KMS-11 (cell line): ENCODE data around the gene FKBP8.
A peak's percentile ranks its signal among the peaks of the same experiment; 100 is the strongest.

Experiments
- H2AFZ ChIP-seq: fragments of 200-600 bp; sonication (generic); 2 replicates; pipeline ENCODE4 v1.6.1; 2016; ENCODE audit warnings: antibody characterized with exemption, mixed run types, low read depth
- H3K27ac ChIP-seq: fragments of 200-600 bp; sonication (generic); 2 replicates; pipeline ENCODE4 v1.6.1; 2016; ENCODE audit warnings: mild to moderate bottlenecking, mixed run types
- H3K27me3 ChIP-seq: fragments of 200-600 bp; sonication (generic); 2 replicates; pipeline ENCODE4 v1.6.1; 2017; ENCODE audit warnings: mild to moderate bottlenecking, low read depth, mixed run types, moderate library complexity; ENCODE audit not compliant: insufficient read depth
- H3K36me3 ChIP-seq: fragments of 200-600 bp; sonication (generic); 2 replicates; pipeline ENCODE4 v1.6.1; 2017; ENCODE audit warnings: mild to moderate bottlenecking, mixed run types; ENCODE audit not compliant: insufficient read depth
- H3K4me1 ChIP-seq: fragments of 200-600 bp; sonication (generic); 2 replicates; pipeline ENCODE4 v1.6.1; 2016; ENCODE audit warnings: mild to moderate bottlenecking, low read depth, mixed run types; ENCODE audit not compliant: poor library complexity, severe bottlenecking
- H3K4me2 ChIP-seq: fragments of 200-600 bp; sonication (generic); 2 replicates; pipeline ENCODE4 v1.7.0; 2016; ENCODE audit warnings: mild to moderate bottlenecking, mixed run types
- H3K4me3 ChIP-seq: fragments of 200-600 bp; sonication (generic); IDR thresholded peaks from 2 replicates; pipeline ENCODE4 v1.6.1; 2017; ENCODE audit warnings: low read depth, low read length, mixed read lengths; ENCODE audit not compliant: insufficient read depth
- H3K79me2 ChIP-seq: fragments of 200-600 bp; sonication (generic); 2 replicates; pipeline ENCODE4 v1.6.1; 2016; ENCODE audit warnings: low read depth, mixed run types; ENCODE audit not compliant: insufficient read depth
- H3K9ac ChIP-seq: fragments of 200-600 bp; sonication (generic); 2 replicates; pipeline ENCODE4 v1.6.1; 2016; ENCODE audit warnings: mild to moderate bottlenecking, mixed run types
- H4K20me1 ChIP-seq: fragments of 200-600 bp; sonication (generic); 2 replicates; pipeline ENCODE4 v1.6.1; 2016; ENCODE audit warnings: mild to moderate bottlenecking, mixed run types; ENCODE audit not compliant: insufficient read depth
- CTCF ChIP-seq: fragments of 200-600 bp; sonication (generic); conservative IDR thresholded peaks from 2 replicates; pipeline ENCODE4 v1.6.1; 2017; ENCODE audit warnings: low read depth, mild to moderate bottlenecking, antibody characterized with exemption, low read length, moderate library complexity, mixed read lengths

FKBP8 gene

GRCh38 chr19:18520848-18521691 lies 22.3 kb downstream of the FKBP8 start:
- Histone ChIP-seq H3K27ac (peak overlapping the region; percentile 82), H3K79me2 (peaks cover 54% of the 10 kb centered on the region), H4K20me1 (peaks cover 23% of the 10 kb centered on the region; the same call in 1 of the 2 replicates), H3K27me3 (no peaks in the 10 kb centered on the region), H3K4me1 (peaks cover 42% of the 10 kb centered on the region), H3K36me3 (no peaks in the 10 kb centered on the region), H3K4me2 (peak overlapping the region; percentile 96), H3K4me3 (peak overlapping the region; percentile 34), H3K9ac (peak overlapping the region; percentile 90), H2AFZ (no peak overlapping the region)
- TF ChIP-seq CTCF, result 0 out of 2 replicates have a peak, but pooled peaks have one; percentile 10

- peak; percentile 79 for TF ChIP-seq CTCF
- no peaks in the 10 kb centered on the region for H3K27me3 ChIP-seq
- no peak overlapping the region for H3K4me3 ChIP-seq
- H3K4me2 ChIP-seq, result peak overlapping the region; percentile 96
- peaks cover 63% of the 10 kb centered on the region for H3K79me2 ChIP-seq
- H3K36me3 ChIP-seq, result no peaks in the 10 kb centered on the region
- no peak overlapping the region for H2AFZ ChIP-seq
- peaks cover 32% of the 10 kb centered on the region; the same call in 1 of the 2 replicates for H4K20me1 ChIP-seq
- peaks cover 46% of the 10 kb centered on the region for H3K4me1 ChIP-seq
- peak overlapping the region; percentile 90; the same call in 1 of the 2 replicates for H3K9ac ChIP-seq
- H3K27ac ChIP-seq, result peak overlapping the region; percentile 82
Measured at GRCh38 chr19:18519962-18520847, 23.2 kb downstream of the FKBP8 start.

- peak overlapping the region; percentile 82; the same call in 1 of the 2 replicates for H3K27ac ChIP-seq
- no peak overlapping the region for H2AFZ ChIP-seq
- H3K4me1 ChIP-seq, result peaks cover 55% of the 10 kb centered on the region
- H3K36me3 ChIP-seq, result no peaks in the 10 kb centered on the region
- H3K27me3 ChIP-seq, result no peaks in the 10 kb centered on the region
- peaks cover 47% of the 10 kb centered on the region for H4K20me1 ChIP-seq
- H3K79me2 ChIP-seq, result peaks cover 78% of the 10 kb centered on the region
- H3K4me2 ChIP-seq, result peak overlapping the region; percentile 96
- H3K4me3 ChIP-seq, result no peak overlapping the region
- no peak for TF ChIP-seq CTCF
- no peak overlapping the region for H3K9ac ChIP-seq
Measured at GRCh38 chr19:18518639-18519038, 24.7 kb downstream of the FKBP8 start.

GRCh38 chr19:18517606-18518005 lies 25.8 kb downstream of the FKBP8 start:
- H3K27me3 ChIP-seq, result no peaks in the 10 kb centered on the region
- H4K20me1 ChIP-seq, result peaks cover 50% of the 10 kb centered on the region
- H3K27ac ChIP-seq, result no peak overlapping the region
- no peak overlapping the region for H2AFZ ChIP-seq
- peak overlapping the region; percentile 3; the same call in 1 of the 2 replicates for H3K4me2 ChIP-seq
- no peak overlapping the region for H3K9ac ChIP-seq
- no peaks in the 10 kb centered on the region for H3K36me3 ChIP-seq
- no peak for TF ChIP-seq CTCF
- H3K4me3 ChIP-seq, result no peak overlapping the region
- peaks cover 89% of the 10 kb centered on the region for H3K79me2 ChIP-seq
- H3K4me1 ChIP-seq, result peaks cover 50% of the 10 kb centered on the region
